ENCODE measurements around the gene QSOX2.

QSOX2 gene

GRCh38 chr9:136209786-136210185 is 35.8 kb downstream of the QSOX2 start:
- TF ChIP-seq CTCF (conservative IDR thresholded peaks at IDR 0.05; ENCODE audit: low read length) (no peak), EZH2phosphoT487 (IDR thresholded peaks at IDR 0.05; ENCODE audit: borderline replicate concordance) (no peak)
- no peaks in the 10 kb centered on the region for H3K4me1 ChIP-seq (ENCODE audit: insufficient read depth, low read length, poor library complexity, severe bottlenecking)
- no peaks in the 10 kb centered on the region for H3K27me3 ChIP-seq (ENCODE audit: insufficient read depth, low read length, poor library complexity, severe bottlenecking)
- H3K9ac ChIP-seq (ENCODE audit: low read depth, low read length, poor library complexity, severe bottlenecking) = no peak overlapping the region
- H4K20me1 ChIP-seq (ENCODE audit: insufficient read depth, low read length, poor library complexity, severe bottlenecking) = no peaks in the 10 kb centered on the region
- no peaks in the 10 kb centered on the region for H3K9me3 ChIP-seq (ENCODE audit: insufficient read depth, low read depth, low read length)
- peaks cover 69% of the 10 kb centered on the region; the same call in 1 of the 2 replicates for H3K36me3 ChIP-seq (ENCODE audit: insufficient read depth, low read length)
- H3K4me2 ChIP-seq (ENCODE audit: low read depth, low read length, poor library complexity, severe bottlenecking) = no peak overlapping the region
- no peaks in the 10 kb centered on the region for H3K79me2 ChIP-seq (ENCODE audit: insufficient read depth, low read length)
- no peak overlapping the region for H2AFZ ChIP-seq (ENCODE audit: low read length)
- H3K4me3 ChIP-seq (ENCODE audit: low read length, poor library complexity, severe bottlenecking) = no peak overlapping the region
- H3K9me2 ChIP-seq (replicated peaks; ENCODE audit: low read depth, low read length) = no peaks in the 10 kb centered on the region
- H3F3A ChIP-seq (ENCODE audit: low read depth) = no peaks in the 10 kb centered on the region

GRCh38 chr9:136209232-136209631 is 36.4 kb downstream of the QSOX2 start:
- H4K20me1 ChIP-seq (ENCODE audit: insufficient read depth, low read length, poor library complexity, severe bottlenecking) = no peaks in the 10 kb centered on the region
- H3K9me2 ChIP-seq (replicated peaks; ENCODE audit: low read depth, low read length) = no peaks in the 10 kb centered on the region
- no peaks in the 10 kb centered on the region for H3K79me2 ChIP-seq (ENCODE audit: insufficient read depth, low read length)
- H3K4me1 ChIP-seq (ENCODE audit: insufficient read depth, low read length, poor library complexity, severe bottlenecking) = no peaks in the 10 kb centered on the region
- H3K9ac ChIP-seq (ENCODE audit: low read depth, low read length, poor library complexity, severe bottlenecking) = no peak overlapping the region
- H3K27me3 ChIP-seq (ENCODE audit: insufficient read depth, low read length, poor library complexity, severe bottlenecking) = no peaks in the 10 kb centered on the region
- H3F3A ChIP-seq (ENCODE audit: low read depth) = no peaks in the 10 kb centered on the region
- H3K4me2 ChIP-seq (ENCODE audit: low read depth, low read length, poor library complexity, severe bottlenecking) = no peak overlapping the region
- peaks cover 63% of the 10 kb centered on the region; the same call in 1 of the 2 replicates for H3K36me3 ChIP-seq (ENCODE audit: insufficient read depth, low read length)
- no peak overlapping the region for H3K4me3 ChIP-seq (ENCODE audit: low read length, poor library complexity, severe bottlenecking)
- TF ChIP-seq EZH2phosphoT487 (IDR thresholded peaks at IDR 0.05; ENCODE audit: borderline replicate concordance) = no peak
- TF ChIP-seq CTCF (conservative IDR thresholded peaks at IDR 0.05; ENCODE audit: low read length) = no peak
- no peaks in the 10 kb centered on the region for H3K9me3 ChIP-seq (ENCODE audit: insufficient read depth, low read depth, low read length)
- no peak overlapping the region for H2AFZ ChIP-seq (ENCODE audit: low read length)

GRCh38 chr9:136208675-136209074 is 36.9 kb downstream of the QSOX2 start:
- Histone ChIP-seq H3K9me2 (replicated peaks; ENCODE audit: low read depth, low read length) (no peaks in the 10 kb centered on the region), H3K4me2 (ENCODE audit: low read depth, low read length, poor library complexity, severe bottlenecking) (no peak overlapping the region), H3K79me2 (ENCODE audit: insufficient read depth, low read length) (no peaks in the 10 kb centered on the region), H3K27me3 (ENCODE audit: insufficient read depth, low read length, poor library complexity, severe bottlenecking) (no peaks in the 10 kb centered on the region), H3K4me3 (ENCODE audit: low read length, poor library complexity, severe bottlenecking) (no peak overlapping the region), H4K20me1 (ENCODE audit: insufficient read depth, low read length, poor library complexity, severe bottlenecking) (no peaks in the 10 kb centered on the region), H3K4me1 (ENCODE audit: insufficient read depth, low read length, poor library complexity, severe bottlenecking) (no peaks in the 10 kb centered on the region), H3K9ac (ENCODE audit: low read depth, low read length, poor library complexity, severe bottlenecking) (no peak overlapping the region), H3K36me3 (ENCODE audit: insufficient read depth, low read length) (peaks cover 58% of the 10 kb centered on the region; the same call in 1 of the 2 replicates), H2AFZ (ENCODE audit: low read length) (no peak overlapping the region), H3F3A (ENCODE audit: low read depth) (no peaks in the 10 kb centered on the region), H3K9me3 (ENCODE audit: insufficient read depth, low read depth, low read length) (no peaks in the 10 kb centered on the region)
- TF ChIP-seq CTCF (conservative IDR thresholded peaks at IDR 0.05; ENCODE audit: low read length) (no peak), EZH2phosphoT487 (IDR thresholded peaks at IDR 0.05; ENCODE audit: borderline replicate concordance) (no peak)

Data from Loucy (cell line).